Measurements from ENCODE around the gene NDC80.

Gene NDC80

GRCh38 chr18:2534906-2535305 is 36.5 kb upstream of the NDC80 start:
- no peak for DNase-seq (ENCODE audit: low read depth)
- no peak overlapping the region for H3K4me3 ChIP-seq (replicated peaks; ENCODE audit: low read depth, low read length)
- no peak for TF ChIP-seq CTCF (IDR thresholded peaks at IDR 0.05; ENCODE audit: low read length, missing control alignments)

GRCh38 chr18:2535419-2535910 is 35.9 kb upstream of the NDC80 start:
- no peak overlapping the region for H3K4me3 ChIP-seq (replicated peaks; ENCODE audit: low read depth, low read length)
- no peak for TF ChIP-seq CTCF (IDR thresholded peaks at IDR 0.05; ENCODE audit: low read length, missing control alignments)
- no peak for DNase-seq (ENCODE audit: low read depth)

GRCh38 chr18:2536063-2536462 is 35.3 kb upstream of the NDC80 start:
- no peak for DNase-seq (ENCODE audit: low read depth)
- TF ChIP-seq CTCF (IDR thresholded peaks at IDR 0.05; ENCODE audit: low read length, missing control alignments), result no peak
- no peak overlapping the region for H3K4me3 ChIP-seq (replicated peaks; ENCODE audit: low read depth, low read length)

GRCh38 chr18:2536493-2536892 is 34.9 kb upstream of the NDC80 start:
- peak; percentile 75 for DNase-seq (ENCODE audit: low read depth)
- no peak overlapping the region for H3K4me3 ChIP-seq (replicated peaks; ENCODE audit: low read depth, low read length)
- TF ChIP-seq CTCF (IDR thresholded peaks at IDR 0.05; ENCODE audit: low read length, missing control alignments), result no peak

- no peak overlapping the region for H3K4me3 ChIP-seq (replicated peaks; ENCODE audit: low read depth, low read length)
- TF ChIP-seq CTCF (IDR thresholded peaks at IDR 0.05; ENCODE audit: low read length, missing control alignments), result no peak
- no peak for DNase-seq (ENCODE audit: low read depth)
Observed at GRCh38 chr18:2537296-2537695, 34.1 kb upstream of the NDC80 start.

- TF ChIP-seq CTCF (IDR thresholded peaks at IDR 0.05; ENCODE audit: low read length, missing control alignments), result no peak
- no peak overlapping the region for H3K4me3 ChIP-seq (replicated peaks; ENCODE audit: low read depth, low read length)
- no peak for DNase-seq (ENCODE audit: low read depth)
Observed at GRCh38 chr18:2538236-2538635, 33.1 kb upstream of the NDC80 start.

- peak; percentile 16 for DNase-seq (ENCODE audit: low read depth)
- H3K4me3 ChIP-seq (replicated peaks; ENCODE audit: low read depth, low read length), result no peak overlapping the region
- TF ChIP-seq CTCF (IDR thresholded peaks at IDR 0.05; ENCODE audit: low read length, missing control alignments), result no peak
Observed at GRCh38 chr18:2538844-2539243, 32.5 kb upstream of the NDC80 start.

Measured in fibroblast of pulmonary artery (primary cell).